Fibroblast of lung (primary cell): Measurements from ENCODE around the gene PTGDS. TPM values are rescaled to one million over a fixed set of nuclear protein-coding genes. Genes with fewer than 3 reads are reported as not detected.

ENCODE experiments used
- DNase-seq, 2 donors: peaks; one replicate each; pipeline versions ENCODE4 v3.0.0 to v3.0.0-alpha.2; 2010; ENCODE audit warnings: low read depth in 2 of 2
- H2AFZ ChIP-seq: 2 replicates; pipeline ENCODE4 v1.5.1; 2012; ENCODE audit warnings: low read length, control low read depth, inconsistent platforms
- H3K27ac ChIP-seq: 2 replicates; pipeline ENCODE4 v1.5.1; 2011; ENCODE audit warnings: low read length, control low read depth; ENCODE audit not compliant: insufficient read depth
- H3K27me3 ChIP-seq: 2 replicates; pipeline ENCODE4 v1.5.1; 2011; ENCODE audit warnings: mild to moderate bottlenecking, low read length; ENCODE audit not compliant: control insufficient read depth, insufficient read depth
- H3K36me3 ChIP-seq: 2 replicates; pipeline ENCODE4 v1.5.1; 2011; ENCODE audit warnings: low read length; ENCODE audit not compliant: control insufficient read depth, insufficient read depth
- H3K4me1 ChIP-seq: 2 replicates; pipeline ENCODE4 v1.5.1; 2011; ENCODE audit warnings: low read length; ENCODE audit not compliant: control insufficient read depth, insufficient read depth; ENCODE audit errors: extremely low read depth
- H3K4me2 ChIP-seq: 2 replicates; pipeline ENCODE4 v1.5.1; 2011; ENCODE audit warnings: low read length, control low read depth; ENCODE audit not compliant: insufficient read depth; ENCODE audit errors: extremely low read depth
- H3K4me3 ChIP-seq, 4 experiments: fragments of 200-600 bp in 1 of 4; sonication (generic) in 1 of 4; replicated peaks in 1 of 4; 2 replicates each; pipeline ENCODE4 v1.5.1; 2011 to 2016; ENCODE audit warnings: low read length in 4 of 4, low read depth in 3 of 4, mild to moderate bottlenecking in 3 of 4, control low read depth in 2 of 4, inconsistent platforms in 1 of 4, mixed read lengths in 1 of 4; ENCODE audit not compliant: insufficient read depth in 1 of 4; ENCODE audit errors: control extremely low read depth in 1 of 4
- H3K79me2 ChIP-seq: 2 replicates; pipeline ENCODE4 v1.5.1; 2012; ENCODE audit warnings: mild to moderate bottlenecking, low read length, inconsistent platforms; ENCODE audit not compliant: control insufficient read depth, insufficient read depth
- H3K9ac ChIP-seq: 2 replicates; pipeline ENCODE4 v1.5.1; 2011; ENCODE audit warnings: mild to moderate bottlenecking, low read length, control low read depth; ENCODE audit not compliant: insufficient read depth
- H3K9me3 ChIP-seq: 2 replicates; pipeline ENCODE4 v1.5.1; 2012; ENCODE audit warnings: low read depth, low read length; ENCODE audit not compliant: control insufficient read depth, insufficient read depth
- H4K20me1 ChIP-seq: 2 replicates; pipeline ENCODE4 v1.5.1; 2011; ENCODE audit warnings: low read length; ENCODE audit not compliant: control insufficient read depth, insufficient read depth; ENCODE audit errors: extremely low read depth
- EZH2 ChIP-seq: IDR thresholded peaks from 2 replicates; pipeline ENCODE4 v1.5.1; 2012; ENCODE audit warnings: low read length, control low read depth, mild to moderate bottlenecking; ENCODE audit errors: missing control alignments
- polyA plus RNA-seq, 2 donors: library from polyadenylated mRNA; depleted of rRNA in 1 of 2; stranded (reverse) in 1 of 2; unstranded in 1 of 2; fragments of >200 nt; gene quantifications; 2 replicates each; pipeline ENCODE4 v1.2.1, GENCODE V29; 2011 to 2012; ENCODE audit warnings: missing spikeins in 1 of 2
- total RNA-seq: library from RNA; depleted of rRNA; stranded (reverse); fragments of >200 nt; gene quantifications from 2 replicates; pipeline ENCODE4 v1.2.1, GENCODE V29; 2014
- TF ChIP-seq, protein P1 (sequence below), 2 donors: IDR thresholded peaks in 1 of 2; conservative IDR thresholded peaks in 1 of 2; 1 replicate in 1 of 2; 2 replicates in 1 of 2; pipeline ENCODE4 v1.5.1; 2011 to 2012; ENCODE audit warnings: low read length in 2 of 2, control low read depth in 1 of 2, inconsistent platforms in 1 of 2, low read depth in 1 of 2, mild to moderate bottlenecking in 1 of 2

The PTGDS gene
- total and polyA plus RNA-seq, 2 donors (not counting 1 experiment from before 2014, with no cell fraction given), result 4.9 to 90.3 TPM

DNA sequence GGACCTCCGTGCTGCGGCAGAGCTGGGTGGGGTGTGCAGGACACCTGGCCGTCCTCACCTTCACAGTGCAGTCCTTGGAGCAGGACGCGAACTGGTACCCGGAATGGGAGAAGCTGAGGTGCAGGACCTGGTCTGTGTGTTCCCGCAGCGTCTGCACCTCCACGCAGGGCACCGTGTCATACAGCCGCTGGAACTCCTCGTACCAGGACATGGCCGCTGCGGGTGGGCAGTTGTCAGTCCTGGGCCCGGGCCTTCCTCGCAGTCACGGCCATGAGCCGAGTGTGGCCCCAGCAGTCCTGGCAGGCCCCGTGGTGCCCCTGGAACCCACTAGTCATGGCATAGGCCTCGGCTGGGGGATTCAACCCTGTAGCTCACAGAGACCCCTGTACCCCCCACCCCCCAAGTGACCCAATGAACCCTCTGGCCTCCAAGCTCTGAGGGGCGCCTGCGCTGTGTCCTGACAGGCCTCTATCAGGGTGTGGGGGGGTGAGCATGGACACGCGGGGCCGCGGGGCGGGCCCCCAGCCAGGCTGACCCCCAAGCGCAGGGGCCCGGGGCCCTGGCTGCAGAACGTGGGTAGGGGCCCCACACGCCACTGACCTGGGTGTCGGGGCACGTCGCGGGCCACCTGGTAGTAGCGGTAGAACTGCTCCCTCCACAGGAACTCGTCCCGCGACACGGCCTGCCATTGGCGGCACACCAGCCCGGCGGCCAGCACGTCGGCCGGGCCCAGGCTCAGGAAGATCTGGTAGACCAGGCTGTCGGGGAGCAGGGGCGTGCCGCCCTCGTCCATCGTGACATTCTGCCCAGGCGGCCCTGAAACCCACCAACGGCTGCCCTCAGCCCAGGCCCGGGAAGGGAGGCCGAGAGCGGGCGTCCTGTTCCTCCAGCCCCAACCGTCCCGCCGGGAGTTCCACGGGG, 33.8 kb upstream of the PTGDS start:
- Histone ChIP-seq H4K20me1 (no peaks in the 10 kb centered on the region), H2AFZ (no peak overlapping the region), H3K4me1 (peaks cover 2% of the 10 kb centered on the region), H3K36me3 (peaks cover 38% of the 10 kb centered on the region), H3K4me2 (peak overlapping the region; percentile 88), H3K4me3 (peak overlapping the region; percentile 61 to 90 (median 84)), H3K9ac (peak overlapping the region; percentile 80), H3K27me3 (no peaks in the 10 kb centered on the region), H3K9me3 (no peaks in the 10 kb centered on the region), H3K79me2 (peaks cover 23% of the 10 kb centered on the region), H3K27ac (peak overlapping the region; percentile 85)
- TF ChIP-seq, protein P1, sequence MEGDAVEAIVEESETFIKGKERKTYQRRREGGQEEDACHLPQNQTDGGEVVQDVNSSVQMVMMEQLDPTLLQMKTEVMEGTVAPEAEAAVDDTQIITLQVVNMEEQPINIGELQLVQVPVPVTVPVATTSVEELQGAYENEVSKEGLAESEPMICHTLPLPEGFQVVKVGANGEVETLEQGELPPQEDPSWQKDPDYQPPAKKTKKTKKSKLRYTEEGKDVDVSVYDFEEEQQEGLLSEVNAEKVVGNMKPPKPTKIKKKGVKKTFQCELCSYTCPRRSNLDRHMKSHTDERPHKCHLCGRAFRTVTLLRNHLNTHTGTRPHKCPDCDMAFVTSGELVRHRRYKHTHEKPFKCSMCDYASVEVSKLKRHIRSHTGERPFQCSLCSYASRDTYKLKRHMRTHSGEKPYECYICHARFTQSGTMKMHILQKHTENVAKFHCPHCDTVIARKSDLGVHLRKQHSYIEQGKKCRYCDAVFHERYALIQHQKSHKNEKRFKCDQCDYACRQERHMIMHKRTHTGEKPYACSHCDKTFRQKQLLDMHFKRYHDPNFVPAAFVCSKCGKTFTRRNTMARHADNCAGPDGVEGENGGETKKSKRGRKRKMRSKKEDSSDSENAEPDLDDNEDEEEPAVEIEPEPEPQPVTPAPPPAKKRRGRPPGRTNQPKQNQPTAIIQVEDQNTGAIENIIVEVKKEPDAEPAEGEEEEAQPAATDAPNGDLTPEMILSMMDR (conservative IDR thresholded peaks at IDR 0.05 in 1 of 2, IDR thresholded peaks at IDR 0.05 in 1 of 2; ENCODE audit: low read depth in 1 of 2, low read length in 2 of 2), result no peak
- no peak for TF ChIP-seq EZH2
- DNase-seq, result peak; percentile 11 to 22

DNA sequence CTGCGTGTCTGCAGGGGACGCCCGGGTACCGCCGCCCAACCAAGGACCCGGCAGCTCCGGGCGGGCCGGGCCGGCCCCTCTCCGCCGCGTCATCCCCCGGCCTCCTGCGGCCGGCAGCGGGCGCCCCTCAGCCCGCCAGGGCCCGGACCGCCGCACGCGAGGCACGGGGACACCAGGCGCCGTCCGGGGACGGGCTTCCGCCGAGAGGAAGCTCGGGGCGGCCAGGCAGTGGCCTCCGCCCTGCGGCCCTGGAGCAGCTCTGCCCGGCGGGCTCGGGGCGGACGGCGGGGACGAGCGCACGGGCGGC, 33.1 kb upstream of the PTGDS start:
- TF ChIP-seq, protein P1 (conservative IDR thresholded peaks at IDR 0.05 in 1 of 2, IDR thresholded peaks at IDR 0.05 in 1 of 2; ENCODE audit: low read depth in 1 of 2, low read length in 2 of 2), result no peak
- no peak for TF ChIP-seq EZH2
- H3K36me3 ChIP-seq, result peaks cover 38% of the 10 kb centered on the region
- peak overlapping the region; percentile 85 for H3K27ac ChIP-seq
- H3K9me3 ChIP-seq, result no peaks in the 10 kb centered on the region
- H3K79me2 ChIP-seq, result peaks cover 23% of the 10 kb centered on the region
- H2AFZ ChIP-seq, result no peak overlapping the region
- H4K20me1 ChIP-seq, result no peaks in the 10 kb centered on the region
- peak; percentile 47 to 61 for DNase-seq
- H3K4me3 ChIP-seq, result peak overlapping the region; percentile 61 to 90 (median 84)
- H3K9ac ChIP-seq, result peak overlapping the region; percentile 80
- H3K4me2 ChIP-seq, result peak overlapping the region; percentile 88
- peaks cover 2% of the 10 kb centered on the region for H3K4me1 ChIP-seq
- H3K27me3 ChIP-seq, result no peaks in the 10 kb centered on the region

DNA sequence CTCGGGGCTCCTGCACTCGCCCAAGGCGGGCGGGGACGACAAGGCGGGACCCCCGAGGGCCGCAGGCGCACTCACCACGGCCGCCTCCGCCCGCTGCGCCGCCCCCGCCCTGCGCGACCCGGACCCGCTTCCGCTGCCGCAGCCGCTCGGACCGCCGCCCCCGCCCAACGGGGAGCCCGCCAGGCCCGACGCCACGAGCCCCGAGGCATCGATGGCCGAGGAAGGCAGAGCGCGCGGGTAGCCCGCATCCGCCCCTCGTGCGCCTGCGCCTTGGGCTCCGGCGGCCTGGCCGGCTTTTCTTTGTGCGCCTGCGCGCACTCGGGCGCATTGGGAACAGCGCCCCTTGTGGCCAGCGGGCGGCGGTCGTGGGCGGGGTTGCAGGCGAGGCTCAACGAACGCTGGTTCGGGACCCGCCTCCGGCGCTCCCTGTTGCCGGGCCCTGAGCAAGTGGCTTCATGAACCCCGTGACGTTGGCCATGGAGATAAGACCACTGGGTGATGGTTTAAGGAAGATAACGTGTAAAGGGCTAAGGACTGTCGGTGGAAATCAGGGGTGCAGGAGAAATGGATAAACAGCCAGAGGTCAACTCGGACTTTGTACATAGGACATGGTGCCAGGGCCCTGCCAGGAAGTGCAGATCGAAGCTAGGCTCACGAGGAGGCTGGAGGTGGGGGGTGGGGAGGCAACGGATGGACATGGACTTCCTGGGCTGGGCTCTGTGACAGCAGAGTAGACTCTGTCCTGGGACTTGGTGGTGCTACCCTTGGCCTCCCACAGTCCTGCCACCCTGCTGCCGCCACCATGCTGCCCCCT, 32.6 kb upstream of the PTGDS start, which contains the start of the genes C8G and FBXW5:
Gene C8G, plus strand, starts transcription at position 725 of the 814 bp plus-strand sequence. Its CDS starts 78 bp downstream, at position 803.
Gene FBXW5, minus strand, starts transcription at position 220 of the 814 bp plus-strand sequence. CDS start 655 bp downstream, outside the sequence.
- peaks cover 2% of the 10 kb centered on the region for H3K4me1 ChIP-seq
- H3K79me2 ChIP-seq, result peaks cover 23% of the 10 kb centered on the region
- H2AFZ ChIP-seq, result peak within 1 kb of the TSS; percentile 38
- H3K27ac ChIP-seq, result peak within 1 kb of the TSS; percentile 85
- peak within 1 kb of the TSS; percentile 88 for H3K4me2 ChIP-seq
- no peaks in the 10 kb centered on the region for H3K27me3 ChIP-seq
- peak within 1 kb of the TSS; percentile 80 for H3K9ac ChIP-seq
- peaks cover 35% of the 10 kb centered on the region for H3K36me3 ChIP-seq
- DNase-seq, result peak; percentile 87 to 92
- H3K9me3 ChIP-seq, result no peaks in the 10 kb centered on the region
- TF ChIP-seq EZH2, result no peak
- TF ChIP-seq, protein P1 (conservative IDR thresholded peaks at IDR 0.05 in 1 of 2, IDR thresholded peaks at IDR 0.05 in 1 of 2; ENCODE audit: low read depth in 1 of 2, low read length in 2 of 2), result peak; percentile 69 to 71
- peak within 1 kb of the TSS; percentile 61 to 90 (median 84) for H3K4me3 ChIP-seq
- no peaks in the 10 kb centered on the region for H4K20me1 ChIP-seq
